Nephron (organoid): ENCODE measurements around the gene SLC17A4.

Experiments
- H3K27ac Mint-ChIP-seq, 3 experiments: 2 replicates each; pipeline ENCODE4 v1.8.0; 2020; ENCODE audit warnings: mixed read lengths in 3 of 3, mild to moderate bottlenecking in 2 of 3, moderate library complexity in 1 of 3
- H3K27me3 Mint-ChIP-seq: 2 replicates; pipeline ENCODE4 v1.8.0; 2021; ENCODE audit warnings: low read depth, mild to moderate bottlenecking, moderate library complexity, mixed read lengths
- H3K36me3 Mint-ChIP-seq: 2 replicates; pipeline ENCODE4 v1.8.0; 2020; ENCODE audit warnings: low read depth, mixed read lengths
- H3K4me1 Mint-ChIP-seq: 2 replicates; pipeline ENCODE4 v1.8.0; 2020; ENCODE audit warnings: mixed read lengths
- H3K4me3 Mint-ChIP-seq, 3 experiments: 2 replicates each; pipeline ENCODE4 v1.8.0; 2020; ENCODE audit warnings: mild to moderate bottlenecking in 3 of 3, mixed read lengths in 3 of 3, moderate library complexity in 2 of 3
- H3K9me3 Mint-ChIP-seq: 2 replicates; pipeline ENCODE4 v1.8.0; 2020; ENCODE audit warnings: mixed read lengths
- CTCF ChIP-seq, 3 experiments: fragments of 200-600 bp; sonication (generic); IDR thresholded peaks; one replicate each; pipeline ENCODE4 v1.5.0; 2021; ENCODE audit warnings: antibody characterized with exemption in 3 of 3; ENCODE audit not compliant: unreplicated experiment in 3 of 3

The SLC17A4 gene

GRCh38 chr6:25731721-25732120 lies 22.8 kb upstream of the SLC17A4 start:
- H3K4me1 Mint-ChIP-seq: no peaks in the 10 kb centered on the region
- no peak overlapping the region for H3K4me3 Mint-ChIP-seq
- no peak overlapping the region for H3K27ac Mint-ChIP-seq
- TF ChIP-seq CTCF (IDR thresholded peaks at IDR 0.05; ENCODE audit: unreplicated experiment in 3 of 3): no peak
- peaks cover 14% of the 10 kb centered on the region for H3K9me3 Mint-ChIP-seq
- no peaks in the 10 kb centered on the region for H3K36me3 Mint-ChIP-seq
- peaks cover 4% of the 10 kb centered on the region for H3K27me3 Mint-ChIP-seq

GRCh38 chr6:25732468-25733198 lies 21.9 kb upstream of the SLC17A4 start:
- Mint-ChIP-seq H3K27ac (no peak overlapping the region), H3K4me1 (no peaks in the 10 kb centered on the region), H3K36me3 (no peaks in the 10 kb centered on the region), H3K4me3 (no peak overlapping the region), H3K9me3 (peaks cover 19% of the 10 kb centered on the region), H3K27me3 (peaks cover 4% of the 10 kb centered on the region)
- no peak for TF ChIP-seq CTCF (IDR thresholded peaks at IDR 0.05; ENCODE audit: unreplicated experiment in 3 of 3)

DNA sequence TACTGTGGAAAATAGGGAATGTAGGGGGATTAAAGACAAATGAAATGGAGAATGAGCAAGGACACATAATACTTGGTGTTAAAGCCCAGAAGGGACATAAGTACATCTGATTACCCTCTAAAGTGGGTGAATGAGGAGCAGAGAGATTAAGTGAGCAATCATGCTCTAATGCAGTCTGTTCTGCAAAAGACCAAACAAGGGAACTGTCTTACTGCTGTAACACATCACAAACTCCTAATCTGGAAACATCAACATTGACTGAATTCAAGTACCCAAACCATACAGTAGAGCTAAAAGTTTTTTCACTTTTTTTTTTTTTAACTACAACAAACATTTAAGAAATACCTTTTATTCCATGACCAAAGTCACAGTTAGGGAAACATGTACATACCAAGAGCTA lies 19.3 kb upstream of the SLC17A4 start:
- Mint-ChIP-seq H3K9me3 (peaks cover 25% of the 10 kb centered on the region), H3K4me1 (no peaks in the 10 kb centered on the region), H3K27ac (no peak overlapping the region), H3K36me3 (no peaks in the 10 kb centered on the region), H3K4me3 (no peak overlapping the region), H3K27me3 (no peaks in the 10 kb centered on the region)
- no peak for TF ChIP-seq CTCF (IDR thresholded peaks at IDR 0.05; ENCODE audit: unreplicated experiment in 3 of 3)

DNA sequence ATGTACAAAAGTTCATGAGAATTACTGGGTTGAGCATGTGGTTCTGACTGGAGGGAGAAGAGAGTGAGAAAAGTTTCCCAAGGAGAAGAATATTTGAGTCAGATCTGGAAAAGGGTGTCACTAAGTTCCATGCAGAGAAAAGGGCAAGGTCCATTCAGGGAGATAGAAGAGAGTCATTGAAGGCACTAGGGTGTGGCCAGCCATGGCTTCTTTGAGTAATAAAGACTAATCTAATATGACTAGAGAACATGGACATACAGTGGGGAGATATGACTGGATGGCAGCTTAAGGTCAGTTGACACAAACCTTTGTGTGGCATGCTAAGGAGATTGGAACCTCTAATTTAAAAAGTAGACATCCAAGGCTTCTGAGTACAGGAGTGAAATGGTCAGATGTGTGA lies 10.7 kb upstream of the SLC17A4 start:
- H3K27ac Mint-ChIP-seq: no peak overlapping the region
- H3K36me3 Mint-ChIP-seq: no peaks in the 10 kb centered on the region
- TF ChIP-seq CTCF (IDR thresholded peaks at IDR 0.05; ENCODE audit: unreplicated experiment in 3 of 3): no peak
- no peaks in the 10 kb centered on the region for H3K4me1 Mint-ChIP-seq
- peaks cover 3% of the 10 kb centered on the region for H3K9me3 Mint-ChIP-seq
- no peaks in the 10 kb centered on the region for H3K27me3 Mint-ChIP-seq
- H3K4me3 Mint-ChIP-seq: no peak overlapping the region

DNA sequence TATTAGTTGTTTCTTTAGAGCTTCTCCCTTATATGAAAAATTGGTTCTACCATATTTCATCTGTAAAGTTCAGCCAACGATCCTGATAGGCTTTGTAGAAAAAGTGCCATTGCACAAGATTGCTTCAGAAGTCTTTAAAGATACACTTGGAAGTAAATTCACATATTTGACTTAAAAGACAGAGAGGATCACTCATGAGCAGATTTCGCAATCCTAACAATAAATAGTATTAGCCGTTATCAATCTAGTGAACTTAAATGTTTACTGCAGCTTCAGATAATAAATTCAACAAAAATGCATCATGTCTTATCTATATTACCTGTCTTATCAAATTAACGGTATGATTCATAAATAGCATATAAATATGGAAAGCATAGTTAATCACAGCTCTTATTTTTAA lies 8.7 kb upstream of the SLC17A4 start:
- H3K9me3 Mint-ChIP-seq: no peaks in the 10 kb centered on the region
- H3K27me3 Mint-ChIP-seq: no peaks in the 10 kb centered on the region
- no peak overlapping the region for H3K27ac Mint-ChIP-seq
- H3K4me3 Mint-ChIP-seq: no peak overlapping the region
- no peaks in the 10 kb centered on the region for H3K36me3 Mint-ChIP-seq
- TF ChIP-seq CTCF (IDR thresholded peaks at IDR 0.05; ENCODE audit: unreplicated experiment in 3 of 3): no peak
- H3K4me1 Mint-ChIP-seq: no peaks in the 10 kb centered on the region

- H3K27ac Mint-ChIP-seq: no peak overlapping the region
- H3K4me3 Mint-ChIP-seq: no peak overlapping the region
- TF ChIP-seq CTCF (IDR thresholded peaks at IDR 0.05; ENCODE audit: unreplicated experiment in 3 of 3): no peak
- no peaks in the 10 kb centered on the region for H3K9me3 Mint-ChIP-seq
- no peaks in the 10 kb centered on the region for H3K36me3 Mint-ChIP-seq
- no peaks in the 10 kb centered on the region for H3K4me1 Mint-ChIP-seq
- H3K27me3 Mint-ChIP-seq: no peaks in the 10 kb centered on the region
Measured at GRCh38 chr6:25746968-25747367, 7.6 kb upstream of the SLC17A4 start.
